HCT116 (cell line): ENCODE results near the gene CKMT2. TPM values are rescaled to one million over a fixed set of nuclear protein-coding genes. Genes with fewer than 3 reads are reported as not detected.
A peak's percentile ranks its signal among the peaks of the same experiment; 100 is the strongest.

ENCODE experiments used
- ATF3 ChIP-seq: IDR thresholded peaks from 2 replicates; pipeline ENCODE4 v1.6.1; 2012
- CBX3 ChIP-seq: IDR thresholded peaks from 2 replicates; pipeline ENCODE4 v1.6.1; 2012; ENCODE audit warnings: low read depth
- CEBPB ChIP-seq: IDR thresholded peaks from 2 replicates; pipeline ENCODE4 v1.6.1; 2012; ENCODE audit warnings: low read depth
- CTCF ChIP-seq, 3 experiments: fragments of 200-600 bp in 1 of 3; sonication (generic) in 1 of 3; IDR thresholded peaks in 2 of 3; conservative IDR thresholded peaks in 1 of 3; 2 replicates each; pipeline ENCODE4 v1.5.1; 2012 to 2017; ENCODE audit warnings: low read depth in 2 of 3, low read length in 2 of 3, antibody characterized with exemption in 1 of 3, borderline replicate concordance in 1 of 3, control low read depth in 1 of 3, mild to moderate bottlenecking in 1 of 3, mixed read lengths in 1 of 3, mixed run types in 1 of 3, moderate library complexity in 1 of 3; ENCODE audit not compliant: insufficient read depth in 1 of 3
- ELF1 ChIP-seq: IDR thresholded peaks from 2 replicates; pipeline ENCODE4 v1.6.1; 2012; ENCODE audit warnings: low read depth, borderline replicate concordance
- EZH2phosphoT487 ChIP-seq: fragments of 200-600 bp; IDR thresholded peaks from 2 replicates; pipeline ENCODE4 v1.6.1; 2018; ENCODE audit warnings: antibody characterized with exemption, borderline replicate concordance
- JUND ChIP-seq: IDR thresholded peaks from 2 replicates; pipeline ENCODE4 v1.6.1; 2012
- MAX ChIP-seq: IDR thresholded peaks from 2 replicates; pipeline ENCODE4 v1.6.1; 2012
- POLR2A ChIP-seq: IDR thresholded peaks from 2 replicates; pipeline ENCODE4 v1.7.0; 2011; ENCODE audit warnings: borderline replicate concordance; ENCODE audit not compliant: insufficient read depth, insufficient read length; ENCODE audit errors: extremely low read depth
- POLR2AphosphoS5 ChIP-seq: IDR thresholded peaks from 2 replicates; pipeline ENCODE4 v1.6.1; 2011; ENCODE audit warnings: mild to moderate bottlenecking, low read depth, low read length, moderate library complexity
- RAD21 ChIP-seq: IDR thresholded peaks from 2 replicates; pipeline ENCODE4 v1.6.1; 2012; ENCODE audit warnings: low read depth, mild to moderate bottlenecking
- SIN3A ChIP-seq: IDR thresholded peaks from 2 replicates; pipeline ENCODE4 v1.6.1; 2012; ENCODE audit warnings: low read depth
- SP1 ChIP-seq: IDR thresholded peaks from 2 replicates; pipeline ENCODE4 v1.6.1; 2012; ENCODE audit warnings: low read depth
- SRF ChIP-seq: IDR thresholded peaks from 2 replicates; pipeline ENCODE4 v1.6.1; 2012; ENCODE audit warnings: low read depth
- YY1 ChIP-seq: IDR thresholded peaks from 2 replicates; pipeline ENCODE4 v1.6.1; 2011; ENCODE audit warnings: low read length, low read depth, moderate library complexity, mild to moderate bottlenecking; ENCODE audit not compliant: insufficient replicate concordance; ENCODE audit errors: extremely low read depth
- ZFX ChIP-seq: fragments of 450-650 bp; IDR thresholded peaks from 2 replicates; pipeline ENCODE4 v1.6.1; 2017
- ZNF274 ChIP-seq: fragments of 200-500 bp; sonication (Bioruptor generic); IDR thresholded peaks from 2 replicates; pipeline ENCODE4 v1.6.1; 2014; ENCODE audit warnings: mild to moderate bottlenecking, low read depth, low read length, inconsistent platforms
- total RNA-seq: library from RNA; stranded (reverse); gene quantifications from one replicate; pipeline ENCODE4 v1.2.1, GENCODE V29; 2021; ENCODE audit not compliant: unreplicated experiment

Gene CKMT2
- total RNA-seq, 1 experiment from 2014 or later: not detected

- TF ChIP-seq YY1 (peak; percentile 37), POLR2AphosphoS5 (no peak), ATF3 (no peak), ELF1 (no peak), ZFX (no peak), RAD21 (peak; percentile 94), CBX3 (peak; percentile 56; the same call in 1 of the 2 replicates), POLR2A (no peak), SIN3A (no peak), MAX (peak; percentile 94), JUND (no peak), SRF (no peak), ZNF274 (no peak), SP1 (no peak), EZH2phosphoT487 (no peak), CEBPB (no peak), CTCF (IDR thresholded peaks at IDR 0.05 in 2 of 3, conservative IDR thresholded peaks at IDR 0.05 in 1 of 3; ENCODE audit: borderline replicate concordance in 1 of 3, insufficient read depth in 1 of 3, low read depth in 2 of 3, low read length in 2 of 3) (peak; percentile 80 to 95 (median 94))
- TF ChIP-seq, all 23 proteins: peak for 5
Observed at GRCh38 chr5:81194633-81195334, 38.3 kb upstream of the CKMT2 start (continued).
